Endothelial cell of umbilical vein (primary cell): ENCODE measurements around the gene MSH5. TPM values are rescaled to one million over a fixed set of nuclear protein-coding genes. Genes with fewer than 3 reads are reported as not detected.
A peak's percentile ranks its signal among the peaks of the same experiment; 100 is the strongest.
"Not testable (repeated sequence)": the region's sequence is repeated elsewhere in the genome, so short reads cannot be mapped to it uniquely, and the experiment has no call there.

ENCODE experiments used
- BruUV-seq: library from RNA; stranded (reverse); fragments of 400-500 nt; replicated peaks from 2 replicates; lab custom pipeline; 2021; lab: Mats Ljungman, UMichigan
- CTCF ChIA-PET: fragments of 300-600, 350-600 bp; sonication (Branson Sonifier 250); formaldehyde crosslinking; loops from one replicate; lab custom pipeline; 2021; ENCODE audit warnings: antibody characterized with exemption, inconsistent platforms; lab: Charles Lee
- POLR2A ChIA-PET: fragments of 300-600, 350-600 bp; sonication (Branson Sonifier 250); formaldehyde crosslinking; loops from one replicate; lab custom pipeline; 2021; ENCODE audit warnings: antibody characterized with exemption, inconsistent platforms; lab: Charles Lee
- DNase-seq: peaks from one replicate; pipeline ENCODE4 v3.0.0-alpha.2; 2011; ENCODE audit warnings: low read depth, low spot score
- FAIRE-seq: peaks from 2 replicates; lab custom pipeline; 2011; peaks lifted over from hg19 to GRCh38; lab: Jason Lieb, UNC
- H2AFZ ChIP-seq: 2 replicates; pipeline ENCODE4 v1.6.0; 2012; ENCODE audit warnings: low read depth, low read length, control low read depth, inconsistent platforms
- H3K27ac ChIP-seq: 2 replicates; pipeline ENCODE4 v1.5.1; 2011; ENCODE audit warnings: low read depth, mild to moderate bottlenecking, control low read depth, low read length, moderate library complexity; ENCODE audit not compliant: insufficient read depth
- H3K27me3 ChIP-seq, 2 experiments: 2 replicates each; pipeline versions ENCODE4 v1.6.0 to v1.6.1; 2011; ENCODE audit warnings: low read length in 2 of 2, mixed read lengths in 1 of 2; ENCODE audit not compliant: control insufficient read depth in 2 of 2, insufficient read depth in 2 of 2
- H3K36me3 ChIP-seq, 2 experiments: 2 replicates in 1 of 2; 3 replicates in 1 of 2; pipeline ENCODE4 v1.5.1; 2011; ENCODE audit warnings: low read length in 2 of 2, mild to moderate bottlenecking in 1 of 2, moderate library complexity in 1 of 2; ENCODE audit not compliant: control insufficient read depth in 2 of 2, insufficient read depth in 2 of 2; ENCODE audit errors: extremely low read depth in 1 of 2
- H3K4me1 ChIP-seq: 3 replicates; pipeline ENCODE4 v1.5.1; 2011; ENCODE audit warnings: mild to moderate bottlenecking, low read length; ENCODE audit not compliant: control insufficient read depth, insufficient read depth; ENCODE audit errors: extremely low read depth
- H3K4me2 ChIP-seq: 2 replicates; pipeline ENCODE4 v1.6.1; 2011; ENCODE audit warnings: low read length, control low read depth, mixed read lengths; ENCODE audit not compliant: insufficient read depth
- H3K4me3 ChIP-seq, 3 experiments: fragments of 200-600 bp in 1 of 3; sonication (generic), shearing (Covaris generic) in 1 of 3; replicated peaks in 1 of 3; 2 replicates each; pipeline ENCODE4 v1.5.1; 2011 to 2016; ENCODE audit warnings: control low read depth in 3 of 3, low read length in 3 of 3, mild to moderate bottlenecking in 2 of 3, inconsistent platforms in 1 of 3, low read depth in 1 of 3, moderate library complexity in 1 of 3; ENCODE audit not compliant: insufficient read depth in 1 of 3
- H3K79me2 ChIP-seq: 2 replicates; pipeline ENCODE4 v1.6.0; 2012; ENCODE audit warnings: low read length, inconsistent platforms; ENCODE audit not compliant: control insufficient read depth, insufficient read depth
- H3K9ac ChIP-seq: replicated peaks from 2 replicates; pipeline ENCODE3; 2011; ENCODE audit warnings: low read length, control low read depth; ENCODE audit not compliant: insufficient read depth; ENCODE audit errors: extremely low read depth
- H3K9me1 ChIP-seq: replicated peaks from 3 replicates; pipeline ENCODE4 v1.6.0; 2011; ENCODE audit warnings: mild to moderate bottlenecking, low read length; ENCODE audit not compliant: control insufficient read depth, insufficient read depth; ENCODE audit errors: extremely low read depth
- H3K9me3 ChIP-seq: replicated peaks from 2 replicates; pipeline ENCODE4 v1.5.1; 2012; ENCODE audit warnings: low read length, inconsistent platforms; ENCODE audit not compliant: control insufficient read depth, insufficient read depth
- H4K20me1 ChIP-seq: replicated peaks from 2 replicates; pipeline ENCODE3; 2011; ENCODE audit warnings: mild to moderate bottlenecking, low read length; ENCODE audit not compliant: control insufficient read depth, insufficient read depth; ENCODE audit errors: extremely low read depth
- CTCF ChIP-seq, 2 donors: IDR thresholded peaks; 1 replicate in 1 of 2; 2 replicates in 1 of 2; pipeline ENCODE4 v1.5.1; 2011; ENCODE audit warnings: low read length in 2 of 2, mild to moderate bottlenecking in 2 of 2, moderate library complexity in 2 of 2, control low read depth in 1 of 2, inconsistent platforms in 1 of 2, low read depth in 1 of 2; ENCODE audit not compliant: insufficient read depth in 1 of 2; ENCODE audit errors: extremely low read depth in 1 of 2
- EZH2 ChIP-seq: IDR thresholded peaks from 2 replicates; pipeline ENCODE4 v1.6.1; 2012; ENCODE audit warnings: borderline replicate concordance, low read depth, mild to moderate bottlenecking, moderate library complexity, low read length, inconsistent platforms; ENCODE audit not compliant: severe bottlenecking
- FOS ChIP-seq: IDR thresholded peaks from 2 replicates; pipeline ENCODE4 v1.6.1; 2011; ENCODE audit warnings: mild to moderate bottlenecking, low read length, moderate library complexity, borderline replicate concordance; ENCODE audit not compliant: insufficient read depth
- GATA2 ChIP-seq: IDR thresholded peaks from 2 replicates; pipeline ENCODE4 v1.7.0; 2011; ENCODE audit warnings: low read depth, mild to moderate bottlenecking, moderate library complexity, mixed read lengths, low read length; ENCODE audit not compliant: insufficient read length, insufficient read depth
- JUN ChIP-seq: IDR thresholded peaks from 2 replicates; pipeline ENCODE4 v1.6.1; 2011; ENCODE audit warnings: borderline replicate concordance, low read depth; ENCODE audit not compliant: insufficient read length, insufficient read depth
- POLR2A ChIP-seq: IDR thresholded peaks from 2 replicates; pipeline ENCODE4 v1.6.1; 2012; ENCODE audit warnings: low read depth, mild to moderate bottlenecking, control low read depth, low read length
- dilution Hi-C: fragments of 300-500 bp; cut with MboI; formaldehyde crosslinking; loops from one replicate; pipeline ENCODE4 v1.15.0; 2019; ENCODE audit warnings: low sequenced_read_pairs; ENCODE audit not compliant: extremely low pct_ligation_motif_present
- intact Hi-C: fragments of 100-400 bp; cut with micrococcal nuclease; formaldehyde crosslinking; loops from one replicate; pipeline ENCODE4 v1.10.0; 2022
- polyA plus RNA-seq, 4 experiments: library from polyadenylated mRNA; depleted of rRNA in 3 of 4; stranded (reverse) in 3 of 4; unstranded in 1 of 4; fragments of >200 nt; gene quantifications; 2 replicates each; pipeline versions ENCODE4 v1.2.1 to v1.2.3, GENCODE V29; 2011 to 2012; ENCODE audit warnings: missing spikeins in 1 of 4
- total RNA-seq: library from RNA; stranded (reverse); gene quantifications from 2 replicates; pipeline ENCODE4 v1.2.3, GENCODE V29; 2021
- TF ChIP-seq, protein P1 (sequence below): IDR thresholded peaks from 2 replicates; pipeline ENCODE4 v1.6.1; 2011; ENCODE audit not compliant: insufficient read depth, insufficient read length

Gene MSH5
- total and polyA plus RNA-seq, 2 donors (not counting 3 experiments of a cell fraction or from before 2014, with no cell fraction given): 27.1 to 43.8 TPM

- peaks cover 15% of the 10 kb centered on the region for H3K4me1 ChIP-seq
- ChIA-PET CTCF (interaction anchor here (1.2 to 4.8 kb wide), 7 partner anchors 14 to 53 kb away, joined by 3 to 61 read pairs (median 14); partner anchors contain the start of genes HSPA1A, HSPA1L, LSM2 and VWA7), POLR2A (interaction anchor here (1.6 kb wide), 1 partner anchor 23 kb away, joined by 4 read pairs; the partner anchor contains the start of genes HSPA1A and HSPA1L)
- DNase-seq: no peak
- H2AFZ ChIP-seq: no peak overlapping the region
- dilution Hi-C loops (no loop called here), intact Hi-C loops (no loop called here)
- H3K4me3 ChIP-seq: no peak overlapping the region
- FAIRE-seq: no peak
- no peaks in the 10 kb centered on the region for H3K27me3 ChIP-seq
- no peaks in the 10 kb centered on the region for H3K9me1 ChIP-seq
- no peaks in the 10 kb centered on the region for H4K20me1 ChIP-seq
- no peaks in the 10 kb centered on the region for H3K9me3 ChIP-seq
- H3K79me2 ChIP-seq: peaks cover 21% of the 10 kb centered on the region
- TF ChIP-seq, protein P1, sequence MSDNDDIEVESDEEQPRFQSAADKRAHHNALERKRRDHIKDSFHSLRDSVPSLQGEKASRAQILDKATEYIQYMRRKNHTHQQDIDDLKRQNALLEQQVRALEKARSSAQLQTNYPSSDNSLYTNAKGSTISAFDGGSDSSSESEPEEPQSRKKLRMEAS: no peak
- TF ChIP-seq CTCF (IDR thresholded peaks at IDR 0.05; ENCODE audit: extremely low read depth in 1 of 2, insufficient read depth in 1 of 2, low read depth in 1 of 2, low read length in 2 of 2) (no peak), POLR2A (no peak)
- BruUV-seq: no TSS peak
- no peak overlapping the region for H3K9ac ChIP-seq
- no peak overlapping the region for H3K27ac ChIP-seq
- peaks cover 0 to 7% of the 10 kb centered on the region in 2 experiments for H3K36me3 ChIP-seq
- H3K4me2 ChIP-seq: no peak overlapping the region
These were observed 52.2 kb downstream of the MSH5 start for GRCh38 chr6:31792090-31792374.

- Histone ChIP-seq H2AFZ (no peak overlapping the region), H3K4me2 (no peak overlapping the region), H3K27me3 (no peaks in the 10 kb centered on the region), H3K4me3 (no peak overlapping the region), H3K9me1 (no peaks in the 10 kb centered on the region), H3K36me3 (peaks cover 0 to 7% of the 10 kb centered on the region in 2 experiments), H3K79me2 (peaks cover 21% of the 10 kb centered on the region), H3K27ac (peak overlapping the region; percentile 23), H4K20me1 (no peaks in the 10 kb centered on the region), H3K9ac (no peak overlapping the region), H3K4me1 (peaks cover 15% of the 10 kb centered on the region), H3K9me3 (no peaks in the 10 kb centered on the region)
- FAIRE-seq (peak; percentile 12), DNase-seq (no peak)
- CTCF ChIA-PET: interaction anchor here (2.6 to 4.8 kb wide), 3 partner anchors 14 to 39 kb away, joined by 19 to 61 read pairs (median 30); partner anchors contain the start of gene LSM2
- dilution Hi-C loops: no loop called here
- TF ChIP-seq JUN (no peak), GATA2 (no peak), EZH2 (no peak), FOS (no peak)
- BruUV-seq: no TSS peak
- intact Hi-C loops: no loop called here
- POLR2A ChIA-PET: no interaction called here
These were observed 53.0 kb downstream of the MSH5 start for GRCh38 chr6:31792761-31793171.

- H4K20me1 ChIP-seq, H3K27ac ChIP-seq, DNase-seq, BruUV-seq, H3K36me3 ChIP-seq, H2AFZ ChIP-seq, H3K27me3 ChIP-seq, H3K9me1 ChIP-seq, dilution Hi-C loops, H3K9me3 ChIP-seq, FAIRE-seq: not testable (repeated sequence)
- peaks cover 15% of the 10 kb centered on the region for H3K4me1 ChIP-seq
- H3K79me2 ChIP-seq: peaks cover 21% of the 10 kb centered on the region
- peak overlapping the region; percentile 95 for H3K9ac ChIP-seq
- ChIA-PET CTCF (interaction anchor here (3.0 to 4.8 kb wide), 2 partner anchors 21 to 36 kb away, joined by 14 to 61 read pairs; no protein-coding TSS in a partner anchor), POLR2A (interaction anchor here (0.6 kb wide), 1 partner anchor 56 kb away, joined by 7 read pairs; no protein-coding TSS in a partner anchor)
- intact Hi-C loops: loop anchor here (2.0 kb wide), 3 partner anchors 21 to 55 kb away; partner anchors contain the start of genes HSPA1A and HSPA1L
- peak overlapping the region in 1 of 3 experiments; percentile 71 for H3K4me3 ChIP-seq
- H3K4me2 ChIP-seq: peak overlapping the region; percentile 82
These were observed 54.1 kb downstream of the MSH5 start for GRCh38 chr6:31793927-31794245.
